ENCODE measurements around the gene WDR7.

- no peak for TF ChIP-seq CREB1 (IDR thresholded peaks at IDR 0.05; ENCODE audit: low read depth)
- TF ChIP-seq TAF1 (IDR thresholded peaks at IDR 0.05; ENCODE audit: low read depth): no peak
Measured at GRCh38 chr18:57048351-57048750, 397.2 kb downstream of the WDR7 start.
